ENCODE measurements around the gene NUP210L. TPM values are rescaled to one million over a fixed set of nuclear protein-coding genes. Genes with fewer than 3 reads are reported as not detected.

NUP210L gene
- total RNA-seq, 3 donors from 2014 or later: 0.06 TPM; not detected in 2

- peak; percentile 66 to 86 (median 69) for DNase-seq
- H3K4me3 ChIP-seq: peak overlapping the region; percentile 87
- no peaks in the 10 kb centered on the region for H3K36me3 ChIP-seq (ENCODE audit: low read depth)
- peaks cover 13% of the 10 kb centered on the region for H3K4me1 ChIP-seq (ENCODE audit: low read depth)
- H3K9me3 ChIP-seq: no peaks in the 10 kb centered on the region
- no peak for TF ChIP-seq CTCF (IDR thresholded peaks at IDR 0.05)
- peak; percentile 49 for ATAC-seq
- intact Hi-C loops (cut with DNase I, micrococcal nuclease): loop anchor here in 1 of 2 donors (10.0 kb wide), 2 partner anchors 120 to 150 kb away; no protein-coding TSS in a partner anchor
Measured at GRCh38 chr1:153945131-153945794, 209.6 kb downstream of the NUP210L start.

- H3K4me3 ChIP-seq: no peak overlapping the region
- H3K4me1 ChIP-seq (ENCODE audit: low read depth): peaks cover 13% of the 10 kb centered on the region
- no peaks in the 10 kb centered on the region for H3K9me3 ChIP-seq
- ATAC-seq (no peak), DNase-seq (peak in 1 of 3 donors; percentile 26)
- intact Hi-C loops (cut with DNase I, micrococcal nuclease): loop anchor here in 1 of 2 donors (10.0 kb wide), 2 partner anchors 120 to 150 kb away; no protein-coding TSS in a partner anchor
- no peak for TF ChIP-seq CTCF (IDR thresholded peaks at IDR 0.05)
- no peaks in the 10 kb centered on the region for H3K36me3 ChIP-seq (ENCODE audit: low read depth)
Measured at GRCh38 chr1:153944827-153945117, 210.1 kb downstream of the NUP210L start.

- Histone ChIP-seq H3K9me3 (no peaks in the 10 kb centered on the region), H3K4me1 (ENCODE audit: low read depth) (peaks cover 13% of the 10 kb centered on the region), H3K36me3 (ENCODE audit: low read depth) (no peaks in the 10 kb centered on the region), H3K4me3 (no peak overlapping the region)
- intact Hi-C loops (cut with DNase I, micrococcal nuclease): loop anchor here in 1 of 2 donors (10.0 kb wide), 2 partner anchors 119 to 149 kb away; no protein-coding TSS in a partner anchor
- DNase-seq (peak in 1 of 3 donors; percentile 41), ATAC-seq (no peak)
- TF ChIP-seq CTCF (IDR thresholded peaks at IDR 0.05): no peak
Measured at GRCh38 chr1:153944005-153944826, 210.7 kb downstream of the NUP210L start.

GRCh38 chr1:153942766-153943549 lies 211.9 kb downstream of the NUP210L start:
- DNase-seq (no peak), ATAC-seq (no peak)
- no peak for TF ChIP-seq CTCF (IDR thresholded peaks at IDR 0.05)
- H3K36me3 ChIP-seq (ENCODE audit: low read depth): no peaks in the 10 kb centered on the region
- no peaks in the 10 kb centered on the region for H3K9me3 ChIP-seq
- no peak overlapping the region for H3K4me3 ChIP-seq
- peaks cover 13% of the 10 kb centered on the region for H3K4me1 ChIP-seq (ENCODE audit: low read depth)
- intact Hi-C loops (cut with DNase I, micrococcal nuclease): loop anchor here in 1 of 2 donors (10.0 kb wide), 2 partner anchors 118 to 148 kb away; no protein-coding TSS in a partner anchor

Small RNA genes within 50 kb of the gene (microRNA-seq; reads per million reads assigned to microRNA genes)
- gene MIR190B: 10.9 reads per million, percentile 35 among the genes with 10 or more reads in this experiment
- gene MIR5698: 0.93 reads per million
- not detected for gene MIR6737

Other genes with a start within 250 kb of the NUP210L start
- 10 to 100 TPM; 34.4 to 64.8 (median 36.3) TPM for gene GATAD2B, start 232.1 kb downstream of the NUP210L start, total RNA-seq
- gene DENND4B, start 208.4 kb downstream of the NUP210L start, total RNA-seq: 10 to 100 TPM; 44.3 to 65.6 (median 46.5) TPM
- 10 to 100 TPM; 30.0 to 47.3 (median 47.1) TPM for gene CRTC2, start 196.5 kb downstream of the NUP210L start, total RNA-seq
- gene SLC39A1, start 191.5 kb downstream of the NUP210L start, total RNA-seq: 10 to 100 TPM; 66.7 to 74.7 (median 66.7) TPM
- 10 to 100 TPM in 2 of 3 donors, 1 to 10 TPM in 1; 9.9 to 26.9 (median 23.0) TPM for gene CREB3L4, start 187.2 kb downstream of the NUP210L start, total RNA-seq
- gene JTB, start 177.4 kb downstream of the NUP210L start, total RNA-seq: 100 to 1,000 TPM; 119 to 153 (median 124) TPM
- 10 to 100 TPM; 55.4 to 82.5 (median 77.5) TPM for gene RAB13, start 168.7 kb downstream of the NUP210L start, total RNA-seq
- gene RPS27, start 164.3 kb downstream of the NUP210L start, total RNA-seq: 1,000 to 10,000 TPM; 1,116 to 1,231 (median 1,134) TPM
- 100 to 1,000 TPM; 260 to 585 (median 412) TPM for gene TPM3, start 37.0 kb upstream of the NUP210L start, total RNA-seq
- gene CFAP141, start 51.3 kb upstream of the NUP210L start, total RNA-seq: not detected
- gene UBAP2L, start 65.9 kb upstream of the NUP210L start, total RNA-seq: 100 to 1,000 TPM in 1 of 3 donors, 10 to 100 TPM in 2; 92.7 to 119 (median 99.3) TPM
- 10 to 100 TPM; 60.8 to 66.3 (median 64.5) TPM for gene HAX1, start 117.6 kb upstream of the NUP210L start, total RNA-seq
- not detected for gene AQP10, start 166.0 kb upstream of the NUP210L start, total RNA-seq
- gene ATP8B2, start 170.5 kb upstream of the NUP210L start, total RNA-seq: 10 to 100 TPM in 2 of 3 donors, 1 to 10 TPM in 1; 3.8 to 36.1 (median 16.1) TPM